ENCODE measurements around the gene KRTDAP.

The KRTDAP gene

GRCh38 chr19:35533822-35534392, 43.6 kb upstream of the KRTDAP start:
- H4K20me1 ChIP-seq (ENCODE audit: insufficient read depth), result no peaks in the 10 kb centered on the region
- H2AFZ ChIP-seq (ENCODE audit: low read depth), result no peak overlapping the region
- no peaks in the 10 kb centered on the region for H3K4me1 ChIP-seq (ENCODE audit: low read depth, poor library complexity, severe bottlenecking)
- H3K4me3 ChIP-seq (IDR thresholded peaks at IDR 0.05; ENCODE audit: insufficient read depth, low read depth, low read length), result no peak overlapping the region
- TF ChIP-seq CTCF (conservative IDR thresholded peaks at IDR 0.05; ENCODE audit: low read depth, low read length), result no peak
- H3K4me2 ChIP-seq, result no peak overlapping the region
- no peak overlapping the region for H3K9ac ChIP-seq
- H3K36me3 ChIP-seq (ENCODE audit: insufficient read depth), result no peaks in the 10 kb centered on the region
- no peaks in the 10 kb centered on the region for H3K79me2 ChIP-seq (ENCODE audit: insufficient read depth, low read depth)
- H3K27me3 ChIP-seq (ENCODE audit: insufficient read depth, low read depth), result peaks cover 55% of the 10 kb centered on the region
- H3K27ac ChIP-seq, result no peak overlapping the region

GRCh38 chr19:35533201-35533821, 43.0 kb upstream of the KRTDAP start, which contains the start of gene GAPDHS:
GAPDHS (plus strand) TSS chr19:35533456; CDS start chr19:35533528, 72 bp downstream.
- TF ChIP-seq CTCF (conservative IDR thresholded peaks at IDR 0.05; ENCODE audit: low read depth, low read length), result no peak
- Histone ChIP-seq H2AFZ (ENCODE audit: low read depth) (no peak within 1 kb of the TSS), H3K27me3 (ENCODE audit: insufficient read depth, low read depth) (peaks cover 61% of the 10 kb centered on the region), H4K20me1 (ENCODE audit: insufficient read depth) (no peaks in the 10 kb centered on the region), H3K4me3 (IDR thresholded peaks at IDR 0.05; ENCODE audit: insufficient read depth, low read depth, low read length) (no peak within 1 kb of the TSS), H3K9ac (no peak within 1 kb of the TSS), H3K36me3 (ENCODE audit: insufficient read depth) (no peaks in the 10 kb centered on the region), H3K4me2 (no peak within 1 kb of the TSS), H3K4me1 (ENCODE audit: low read depth, poor library complexity, severe bottlenecking) (no peaks in the 10 kb centered on the region), H3K79me2 (ENCODE audit: insufficient read depth, low read depth) (no peaks in the 10 kb centered on the region), H3K27ac (no peak within 1 kb of the TSS)

- H3K9ac ChIP-seq, result no peak overlapping the region
- no peak overlapping the region for H3K4me3 ChIP-seq (IDR thresholded peaks at IDR 0.05; ENCODE audit: insufficient read depth, low read depth, low read length)
- peaks cover 68% of the 10 kb centered on the region for H3K27me3 ChIP-seq (ENCODE audit: insufficient read depth, low read depth)
- no peak overlapping the region for H3K27ac ChIP-seq
- no peaks in the 10 kb centered on the region for H3K36me3 ChIP-seq (ENCODE audit: insufficient read depth)
- H4K20me1 ChIP-seq (ENCODE audit: insufficient read depth), result no peaks in the 10 kb centered on the region
- no peak for TF ChIP-seq CTCF (conservative IDR thresholded peaks at IDR 0.05; ENCODE audit: low read depth, low read length)
- H3K4me2 ChIP-seq, result no peak overlapping the region
- no peaks in the 10 kb centered on the region for H3K79me2 ChIP-seq (ENCODE audit: insufficient read depth, low read depth)
- no peak overlapping the region for H2AFZ ChIP-seq (ENCODE audit: low read depth)
- no peaks in the 10 kb centered on the region for H3K4me1 ChIP-seq (ENCODE audit: low read depth, poor library complexity, severe bottlenecking)
These were observed 41.0 kb upstream of the KRTDAP start for GRCh38 chr19:35531291-35531690.

GRCh38 chr19:35529241-35530218, 39.3 kb upstream of the KRTDAP start:
- Histone ChIP-seq H3K4me1 (ENCODE audit: low read depth, poor library complexity, severe bottlenecking) (no peaks in the 10 kb centered on the region), H3K4me2 (no peak overlapping the region), H3K4me3 (IDR thresholded peaks at IDR 0.05; ENCODE audit: insufficient read depth, low read depth, low read length) (no peak overlapping the region), H3K9ac (no peak overlapping the region), H4K20me1 (ENCODE audit: insufficient read depth) (no peaks in the 10 kb centered on the region), H2AFZ (ENCODE audit: low read depth) (no peak overlapping the region), H3K36me3 (ENCODE audit: insufficient read depth) (no peaks in the 10 kb centered on the region), H3K27me3 (ENCODE audit: insufficient read depth, low read depth) (peaks cover 60% of the 10 kb centered on the region), H3K27ac (no peak overlapping the region), H3K79me2 (ENCODE audit: insufficient read depth, low read depth) (no peaks in the 10 kb centered on the region)
- no peak for TF ChIP-seq CTCF (conservative IDR thresholded peaks at IDR 0.05; ENCODE audit: low read depth, low read length)
